Panc1 (cell line): ENCODE results near the gene LSM14B. TPM values are rescaled to one million over a fixed set of nuclear protein-coding genes. Genes with fewer than 3 reads are reported as not detected.

Experiments used
- ATAC-seq: fragments of 200-7000 bp; cut with Tn5 transposase; 2 replicates; pipeline ENCODE4 v1.9.1; 2020; ENCODE audit warnings: mild to moderate bottlenecking, moderate library complexity
- BruUV-seq: library from RNA; stranded (reverse); fragments of 400-500 nt; replicated peaks from 2 replicates; lab custom pipeline; 2021; lab: Mats Ljungman, UMichigan
- CTCF ChIA-PET: fragments of 300-600 bp; sonication (Branson Sonifier 250); formaldehyde crosslinking; loops from one replicate; lab custom pipeline; 2022; ENCODE audit warnings: antibody characterized with exemption; lab: Charles Lee
- POLR2A ChIA-PET: fragments of 300-600 bp; sonication (Branson Sonifier 250); formaldehyde crosslinking; loops from one replicate; lab custom pipeline; 2022; ENCODE audit warnings: antibody characterized with exemption; lab: Charles Lee
- DNase-seq: peaks from one replicate; pipeline ENCODE4 v3.0.0-alpha.2; 2010; ENCODE audit warnings: low read depth, low spot score
- H3K27ac ChIP-seq: 2 replicates; pipeline ENCODE4 v1.5.1; 2011; ENCODE audit warnings: mild to moderate bottlenecking, low read length, inconsistent platforms
- H3K27me3 ChIP-seq: fragments of 200-500 bp; sonication (Bioruptor generic); 2 replicates; pipeline ENCODE4 v1.6.0; 2014; ENCODE audit warnings: low read length, inconsistent platforms; ENCODE audit not compliant: control insufficient read depth, insufficient read depth
- H3K36me3 ChIP-seq: fragments of 200-500 bp; sonication (Bioruptor generic); 2 replicates; pipeline ENCODE4 v1.5.1; 2014; ENCODE audit warnings: inconsistent platforms, mild to moderate bottlenecking, low read length, moderate library complexity; ENCODE audit not compliant: control insufficient read depth, insufficient read depth
- H3K4me1 ChIP-seq: 2 replicates; pipeline ENCODE4 v1.5.1; 2011; ENCODE audit warnings: inconsistent platforms, mild to moderate bottlenecking, low read length, moderate library complexity; ENCODE audit not compliant: control insufficient read depth, insufficient read depth
- H3K4me3 ChIP-seq, 2 experiments: 2 replicates each; pipeline ENCODE4 v1.5.1; 2011 to 2012; ENCODE audit warnings: low read depth in 2 of 2, low read length in 2 of 2, mild to moderate bottlenecking in 2 of 2, inconsistent platforms in 1 of 2, moderate library complexity in 1 of 2
- H3K9me3 ChIP-seq: fragments of 200-500 bp; sonication (Bioruptor generic); 2 replicates; pipeline ENCODE4 v1.5.1; 2014; ENCODE audit warnings: low read depth, mild to moderate bottlenecking, inconsistent platforms, low read length, moderate library complexity; ENCODE audit not compliant: control insufficient read depth, insufficient read depth
- POLR2AphosphoS5 ChIP-seq: IDR thresholded peaks from 2 replicates; pipeline ENCODE4 v1.6.1; 2012; ENCODE audit warnings: mild to moderate bottlenecking, low read depth, low read length, moderate library complexity
- REST ChIP-seq, 2 experiments: IDR thresholded peaks; 2 replicates each; pipeline ENCODE4 v1.6.1; 2011 to 2012; ENCODE audit warnings: low read depth in 2 of 2, control low read depth in 1 of 2, low read length in 1 of 2, mild to moderate bottlenecking in 1 of 2, moderate library complexity in 1 of 2; ENCODE audit not compliant: insufficient read depth in 1 of 2
- SIN3A ChIP-seq: IDR thresholded peaks from 2 replicates; pipeline ENCODE4 v1.6.1; 2012; ENCODE audit warnings: low read depth, mild to moderate bottlenecking, low read length, moderate library complexity, borderline replicate concordance; ENCODE audit not compliant: insufficient read depth
- TCF7L2 ChIP-seq: IDR thresholded peaks from 2 replicates; pipeline ENCODE4 v1.6.1; 2011; ENCODE audit warnings: mild to moderate bottlenecking, low read depth, low read length, inconsistent platforms
- in situ Hi-C: cut with HindIII; loops from 2 replicates; pipeline ENCODE4 v1.10.0; 2016; ENCODE audit warnings: low sequenced_read_pairs, low pct_unique_long_range_greater_than_20kb
- intact Hi-C: fragments of 100-400 bp; cut with micrococcal nuclease; formaldehyde crosslinking; loops from one replicate; pipeline ENCODE4 v1.10.0; 2022; ENCODE audit not compliant: unreplicated experiment
- total RNA-seq: library from RNA; stranded (reverse); gene quantifications from one replicate; pipeline ENCODE4 v1.2.1, GENCODE V29; 2021; ENCODE audit not compliant: unreplicated experiment
- TF ChIP-seq, protein P1 (sequence below): fragments of 450-650 bp; IDR thresholded peaks from 2 replicates; pipeline ENCODE4 v1.5.1; 2017; ENCODE audit warnings: mild to moderate bottlenecking

Gene LSM14B
- total RNA-seq, 1 experiment from 2014 or later, result 52.2 TPM

DNA sequence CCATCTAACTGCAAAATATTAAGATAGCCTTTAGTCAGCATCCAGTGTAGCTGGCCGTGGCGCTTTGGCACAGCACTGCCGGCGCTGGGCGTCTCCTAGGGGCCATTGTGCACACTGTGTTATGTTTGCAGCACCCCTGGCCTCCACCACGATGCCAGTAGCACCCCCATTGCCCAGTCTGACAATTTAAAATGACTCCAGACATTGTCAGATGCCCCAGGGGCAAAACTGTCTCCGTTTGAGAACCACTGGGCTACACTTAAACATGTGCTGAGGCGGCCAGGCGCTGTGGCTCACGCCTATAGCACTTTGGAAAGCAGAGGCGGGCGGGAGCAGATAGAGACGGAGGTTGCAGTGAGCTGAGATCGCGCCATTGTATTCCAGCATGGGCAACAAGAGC is 54.6 kb downstream of the LSM14B start:
- peaks cover 4% of the 10 kb centered on the region; the same call in 1 of the 2 replicates for H3K4me1 ChIP-seq
- DNase-seq (no peak), ATAC-seq (no peak)
- intact Hi-C loops, result no loop called here
- TF ChIP-seq POLR2AphosphoS5 (no peak), SIN3A (no peak), REST (IDR thresholded peaks at IDR 0.05; ENCODE audit: insufficient read depth in 1 of 2, low read depth in 2 of 2, low read length in 1 of 2) (no peak), TCF7L2 (no peak)
- TF ChIP-seq, protein P1, sequence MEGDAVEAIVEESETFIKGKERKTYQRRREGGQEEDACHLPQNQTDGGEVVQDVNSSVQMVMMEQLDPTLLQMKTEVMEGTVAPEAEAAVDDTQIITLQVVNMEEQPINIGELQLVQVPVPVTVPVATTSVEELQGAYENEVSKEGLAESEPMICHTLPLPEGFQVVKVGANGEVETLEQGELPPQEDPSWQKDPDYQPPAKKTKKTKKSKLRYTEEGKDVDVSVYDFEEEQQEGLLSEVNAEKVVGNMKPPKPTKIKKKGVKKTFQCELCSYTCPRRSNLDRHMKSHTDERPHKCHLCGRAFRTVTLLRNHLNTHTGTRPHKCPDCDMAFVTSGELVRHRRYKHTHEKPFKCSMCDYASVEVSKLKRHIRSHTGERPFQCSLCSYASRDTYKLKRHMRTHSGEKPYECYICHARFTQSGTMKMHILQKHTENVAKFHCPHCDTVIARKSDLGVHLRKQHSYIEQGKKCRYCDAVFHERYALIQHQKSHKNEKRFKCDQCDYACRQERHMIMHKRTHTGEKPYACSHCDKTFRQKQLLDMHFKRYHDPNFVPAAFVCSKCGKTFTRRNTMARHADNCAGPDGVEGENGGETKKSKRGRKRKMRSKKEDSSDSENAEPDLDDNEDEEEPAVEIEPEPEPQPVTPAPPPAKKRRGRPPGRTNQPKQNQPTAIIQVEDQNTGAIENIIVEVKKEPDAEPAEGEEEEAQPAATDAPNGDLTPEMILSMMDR, result no peak
- in situ Hi-C loops, result no loop called here
- no TSS peak for BruUV-seq
- ChIA-PET CTCF (no interaction called here), POLR2A (no interaction called here)
- peaks cover 5% of the 10 kb centered on the region; the same call in 1 of the 2 replicates for H3K36me3 ChIP-seq
- H3K9me3 ChIP-seq, result no peaks in the 10 kb centered on the region
- H3K27me3 ChIP-seq, result no peaks in the 10 kb centered on the region
- H3K4me3 ChIP-seq, result no peak overlapping the region
- no peak overlapping the region for H3K27ac ChIP-seq

- ChIA-PET CTCF (no interaction called here), POLR2A (no interaction called here)
- H3K36me3 ChIP-seq, result peaks cover 8% of the 10 kb centered on the region
- intact Hi-C loops (no loop called here), in situ Hi-C loops (no loop called here)
- no peaks in the 10 kb centered on the region for H3K9me3 ChIP-seq
- H3K27ac ChIP-seq, result no peak overlapping the region
- no peak for DNase-seq
- no peak overlapping the region for H3K4me3 ChIP-seq
- no peak for TF ChIP-seq POLR2AphosphoS5
- no peak for TF ChIP-seq TCF7L2
- no peak for TF ChIP-seq SIN3A
- TF ChIP-seq REST (IDR thresholded peaks at IDR 0.05; ENCODE audit: insufficient read depth in 1 of 2, low read depth in 2 of 2, low read length in 1 of 2), result no peak
- TF ChIP-seq, protein P1, result no peak
- peaks cover 7% of the 10 kb centered on the region; the same call in 1 of the 2 replicates for H3K4me1 ChIP-seq
- ATAC-seq, result no peak
- BruUV-seq, result no TSS peak
- no peaks in the 10 kb centered on the region for H3K27me3 ChIP-seq
Measured at GRCh38 chr20:62177307-62177706, 55.0 kb downstream of the LSM14B start.
